ENCODE data around the gene RACGAP1. TPM values are rescaled to one million over a fixed set of nuclear protein-coding genes. Genes with fewer than 3 reads are reported as not detected.

Gene RACGAP1
- total and polyA plus RNA-seq, 2 of the 8 experiments (the other 6 are each of a cell fraction or from before 2014, with no cell fraction given) = 18.0 to 66.3 TPM

DNA sequence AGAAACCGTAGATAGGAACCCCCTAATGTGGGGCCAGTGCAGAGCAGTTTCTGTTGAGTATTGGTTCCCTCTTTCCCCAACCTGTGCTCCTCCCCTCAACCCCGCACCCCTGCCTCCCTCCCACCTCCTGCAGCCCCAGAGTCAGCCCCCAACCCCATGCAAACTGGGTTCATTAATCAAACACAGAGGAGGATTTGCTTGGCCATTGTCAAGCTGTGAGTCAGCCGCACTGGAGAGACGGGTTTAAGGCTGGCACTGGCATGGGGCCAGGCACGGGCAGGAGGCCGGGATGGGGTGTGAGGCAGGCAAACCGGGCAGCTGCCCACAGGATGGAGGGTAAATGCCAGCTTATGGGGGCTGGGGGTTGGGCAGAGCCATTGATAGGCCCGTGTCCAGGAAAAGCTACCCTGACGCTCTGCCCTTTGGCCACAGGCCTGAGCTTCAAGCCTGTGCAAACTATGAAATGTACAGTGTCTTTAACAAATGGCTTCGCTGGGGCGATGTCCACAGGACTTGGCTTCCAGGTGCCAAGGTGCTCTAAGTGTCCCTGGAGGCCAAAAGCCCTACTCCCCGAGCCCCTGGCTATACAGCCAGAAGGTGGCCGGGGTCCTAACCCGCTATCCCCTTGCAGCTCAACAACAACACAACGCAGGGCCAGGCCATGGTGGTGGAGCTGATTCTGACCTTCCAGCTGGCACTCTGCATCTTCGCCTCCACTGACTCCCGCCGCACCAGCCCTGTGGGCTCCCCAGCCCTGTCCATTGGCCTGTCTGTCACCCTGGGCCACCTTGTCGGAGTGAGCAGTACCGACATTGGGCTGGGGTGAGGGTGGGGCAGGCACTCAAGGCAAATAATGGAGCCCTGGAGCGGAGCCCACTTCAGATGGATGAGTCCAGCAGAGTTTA, 62.2 kb downstream of the RACGAP1 start (continued):
- TF ChIP-seq KDM1A (IDR thresholded peaks at IDR 0.05; ENCODE audit: borderline replicate concordance, low read length) = no peak
- TF ChIP-seq TAF1 (IDR thresholded peaks at IDR 0.05; ENCODE audit: low read depth, low read length) = no peak
- no peak for TF ChIP-seq SRF (IDR thresholded peaks at IDR 0.05; ENCODE audit: low read depth, low read length)
- no peak for TF ChIP-seq RXRA (IDR thresholded peaks at IDR 0.05; ENCODE audit: insufficient read depth, low read depth, low read length)
